ENCODE results near the gene SPEG. TPM values are rescaled to one million over a fixed set of nuclear protein-coding genes. Genes with fewer than 3 reads are reported as not detected.

Gene SPEG
- total RNA-seq, 1 experiment from 2014 or later, result 56.6 TPM

- Histone ChIP-seq H3K4me3 (replicated peaks in 1 of 2; ENCODE audit: low read depth in 1 of 2, low read length in 2 of 2) (no peak overlapping the region), H3K9me2 (ENCODE audit: insufficient read depth) (no peaks in the 10 kb centered on the region), H3K27ac (ENCODE audit: low read depth, low read length) (no peak overlapping the region), H4K20me1 (ENCODE audit: insufficient read depth) (no peaks in the 10 kb centered on the region), H3K27me3 (ENCODE audit: insufficient read depth, low read length) (no peaks in the 10 kb centered on the region), H3K36me3 (ENCODE audit: control insufficient read depth in 1 of 2, insufficient read depth in 2 of 2, low read length in 2 of 2) (peaks cover 3 to 6% of the 10 kb centered on the region in 2 experiments; a peak in 1 of 4 replicates), H3K9me3 (ENCODE audit: control insufficient read depth in 1 of 2, insufficient read depth in 1 of 2, low read depth in 1 of 2, low read length in 2 of 2) (no peaks in the 10 kb centered on the region), H3K79me2 (ENCODE audit: insufficient read depth, low read length) (no peaks in the 10 kb centered on the region), H3K4me2 (ENCODE audit: low read length) (no peak overlapping the region), H2AFZ (ENCODE audit: low read depth, low read length, poor library complexity, severe bottlenecking) (no peak overlapping the region), H3K9ac (ENCODE audit: low read length) (no peak overlapping the region), H3K4me1 (ENCODE audit: control insufficient read depth in 1 of 2, insufficient read depth in 2 of 2, low read length in 2 of 2) (peaks cover 0 to 19% of the 10 kb centered on the region in 2 experiments; a peak in 2 of 4 replicates)
- DNase-seq (ENCODE audit: low read depth, low spot score) (no peak), ATAC-seq (no peak)
- POLR2A ChIA-PET, result interaction anchor here (1.3 kb wide), 1 partner anchor 10 kb away, joined by 11 read pairs; the partner anchor contains the start of gene GMPPA
- RAD21 ChIA-PET (ENCODE audit: low non-redundant PET in 1 of 2, low total read pairs in 2 of 2, uncharacterized antibody in 2 of 2, unreplicated experiment in 2 of 2), result no interaction called here
- intact Hi-C loops (cut with micrococcal nuclease), result no loop called here
- BruUV-seq (replicated peaks), result no TSS peak
- CTCF ChIA-PET, result interaction anchor here (0.8 to 4.4 kb wide), 7 partner anchors 10 to 106 kb away, joined by 3 to 56 read pairs (median 5); partner anchors contain the start of gene GMPPA
- TF ChIP-seq YY1 (IDR thresholded peaks at IDR 0.05; ENCODE audit: extremely low read depth, insufficient replicate concordance, low read depth, low read length), result no peak
- TF ChIP-seq RAD21 (IDR thresholded peaks at IDR 0.05; ENCODE audit: low read depth), result no peak
- TF ChIP-seq SIN3A (IDR thresholded peaks at IDR 0.05; ENCODE audit: low read depth), result no peak
- TF ChIP-seq REST (IDR thresholded peaks at IDR 0.05; ENCODE audit: low read depth), result no peak
- no peak for TF ChIP-seq SP1 (IDR thresholded peaks at IDR 0.05; ENCODE audit: low read depth)
Measured at GRCh38 chr2:219508444-219508734, 73.7 kb downstream of the SPEG start.
